SU-DHL-6 (cell line): ENCODE results near the gene ABCC8.

Source experiments
- CTCF ChIP-seq: fragments of 200-600 bp; sonication (generic); IDR thresholded peaks from one replicate; pipeline ENCODE4 v1.5.1; 2017; ENCODE audit warnings: antibody characterized with exemption, mild to moderate bottlenecking, low read length, moderate library complexity; ENCODE audit not compliant: insufficient read depth, poor library complexity, severe bottlenecking
- EZH2phosphoT487 ChIP-seq: fragments of 200-600 bp; sonication (generic), shearing (Covaris generic); conservative IDR thresholded peaks from 2 replicates; pipeline ENCODE4 v1.6.1; 2018; ENCODE audit warnings: mild to moderate bottlenecking, antibody characterized with exemption, low read length, moderate library complexity, mixed read lengths

- TF ChIP-seq CTCF (no peak), EZH2phosphoT487 (no peak)
Observed at GRCh38 chr11:17437366-17437765, 39.3 kb downstream of the ABCC8 start.
